IMR-90 (cell line): Measurements from ENCODE around the gene ENAH. TPM values are rescaled to one million over a fixed set of nuclear protein-coding genes. Genes with fewer than 3 reads are reported as not detected.
A peak's percentile ranks its signal among the peaks of the same experiment; 100 is the strongest.

ENCODE experiments used
- ATAC-seq: fragments of 200-7000 bp; cut with Tn5 transposase; 2 replicates; pipeline ENCODE4 v1.9.1; 2020; ENCODE audit warnings: low read depth, mild to moderate bottlenecking, moderate library complexity
- BruUV-seq: library from RNA; stranded (reverse); fragments of 400-500 nt; replicated peaks from 2 replicates; lab custom pipeline; 2021; lab: Mats Ljungman, UMichigan
- CTCF ChIA-PET: fragments of 300-600 bp; formaldehyde crosslinking; extraction: SDS; loops from one replicate; lab custom pipeline; 2021; ENCODE audit warnings: antibody characterized with exemption; lab: Yijun Ruan, JAX
- POLR2A ChIA-PET: fragments of 300-600 bp; sonication (Branson Sonifier 250); formaldehyde crosslinking; loops from one replicate; lab custom pipeline; 2022; ENCODE audit warnings: antibody characterized with exemption; ENCODE audit not compliant: unreplicated experiment; lab: Charles Lee
- DNase-seq: peaks from one replicate; pipeline ENCODE4 v3.0.0; 2013
- H2AFZ ChIP-seq: replicated peaks from 2 replicates; pipeline ENCODE3; 2013; ENCODE audit warnings: low read length, mild to moderate bottlenecking; ENCODE audit not compliant: poor library complexity
- H2AK5ac ChIP-seq: 2 replicates; pipeline ENCODE4 v1.6.1; 2013; ENCODE audit warnings: low read depth, low read length, inconsistent platforms
- H2AK9ac ChIP-seq: replicated peaks from 2 replicates; pipeline ENCODE3; 2013; ENCODE audit warnings: mild to moderate bottlenecking, low read depth, low read length, moderate library complexity; ENCODE audit not compliant: poor library complexity
- H2BK120ac ChIP-seq: 2 replicates; pipeline ENCODE4 v1.6.1; 2013; ENCODE audit warnings: low read depth, low read length, inconsistent platforms
- H2BK15ac ChIP-seq: 3 replicates; pipeline ENCODE4 v1.6.1; 2013; ENCODE audit warnings: low read depth, low read length, inconsistent platforms
- H2BK20ac ChIP-seq: 2 replicates; pipeline ENCODE4 v1.6.1; 2013; ENCODE audit warnings: low read depth, mild to moderate bottlenecking, inconsistent platforms, low read length, moderate library complexity
- H2BK5ac ChIP-seq: 2 replicates; pipeline ENCODE4 v1.6.1; 2013; ENCODE audit warnings: mild to moderate bottlenecking, low read depth, low read length, inconsistent platforms; ENCODE audit not compliant: poor library complexity, severe bottlenecking
- H3K14ac ChIP-seq: replicated peaks from 2 replicates; pipeline ENCODE4 v1.6.1; 2013; ENCODE audit warnings: low read depth, low read length, inconsistent platforms
- H3K18ac ChIP-seq: 2 replicates; pipeline ENCODE4 v1.6.1; 2013; ENCODE audit warnings: low read depth, low read length, control low read depth
- H3K23ac ChIP-seq: 2 replicates; pipeline ENCODE4 v1.6.1; 2013; ENCODE audit warnings: low read depth, low read length, inconsistent platforms
- H3K27ac ChIP-seq: 2 replicates; pipeline ENCODE4 v1.5.1; 2013; ENCODE audit warnings: mild to moderate bottlenecking, control low read depth, low read length; ENCODE audit not compliant: insufficient read depth
- H3K27me3 ChIP-seq: 2 replicates; pipeline ENCODE4 v1.6.1; 2013; ENCODE audit warnings: low read length; ENCODE audit not compliant: control insufficient read depth, insufficient read depth
- H3K36me3 ChIP-seq: 2 replicates; pipeline ENCODE4 v1.6.1; 2013; ENCODE audit warnings: low read length, mixed read lengths; ENCODE audit not compliant: control insufficient read depth, insufficient read depth
- H3K4ac ChIP-seq: 2 replicates; pipeline ENCODE4 v1.6.1; 2013; ENCODE audit warnings: low read depth, low read length, inconsistent platforms
- H3K4me1 ChIP-seq: 2 replicates; pipeline ENCODE4 v1.6.1; 2013; ENCODE audit warnings: low read length, mixed read lengths; ENCODE audit not compliant: control insufficient read depth, insufficient read depth
- H3K4me2 ChIP-seq: 2 replicates; pipeline ENCODE4 v1.6.1; 2013; ENCODE audit warnings: low read depth, mild to moderate bottlenecking, control low read depth, low read length, moderate library complexity
- H3K4me3 ChIP-seq: 2 replicates; pipeline ENCODE4 v1.5.1; 2013; ENCODE audit warnings: low read depth, mild to moderate bottlenecking, control low read depth, low read length, moderate library complexity; ENCODE audit not compliant: insufficient read depth
- H3K56ac ChIP-seq: 2 replicates; pipeline ENCODE4 v1.6.1; 2013; ENCODE audit warnings: low read length, inconsistent platforms; ENCODE audit not compliant: insufficient read depth; ENCODE audit errors: extremely low read depth
- H3K79me1 ChIP-seq, 2 experiments: 2 replicates each; pipeline ENCODE4 v1.6.1; 2013; ENCODE audit warnings: low read length in 2 of 2, inconsistent platforms in 1 of 2, low read depth in 1 of 2
- H3K9ac ChIP-seq: 2 replicates; pipeline ENCODE4 v1.6.1; 2013; ENCODE audit warnings: low read depth, low read length, control low read depth
- H3K9me1 ChIP-seq: 2 replicates; pipeline ENCODE4 v1.6.1; 2013; ENCODE audit warnings: low read length, inconsistent platforms; ENCODE audit not compliant: insufficient read depth
- H3K9me3 ChIP-seq: 2 replicates; pipeline ENCODE4 v1.6.1; 2013; ENCODE audit warnings: low read length; ENCODE audit not compliant: control insufficient read depth, insufficient read depth
- H4K20me1 ChIP-seq: 2 replicates; pipeline ENCODE4 v1.6.1; 2013; ENCODE audit warnings: low read length, inconsistent platforms; ENCODE audit not compliant: insufficient read depth
- H4K5ac ChIP-seq: 2 replicates; pipeline ENCODE4 v1.6.1; 2013; ENCODE audit warnings: mild to moderate bottlenecking, low read depth, low read length, control low read depth
- H4K8ac ChIP-seq, 2 experiments: 2 replicates each; pipeline ENCODE4 v1.6.1; 2013; ENCODE audit warnings: low read depth in 2 of 2, low read length in 2 of 2, control low read depth in 1 of 2, inconsistent platforms in 1 of 2
- H4K91ac ChIP-seq: 2 replicates; pipeline ENCODE4 v1.6.1; 2013; ENCODE audit warnings: low read depth, low read length, inconsistent platforms; ENCODE audit not compliant: insufficient read depth
- FOS ChIP-seq: fragments of 150-350 bp; IDR thresholded peaks from 2 replicates; pipeline ENCODE4 v1.6.1; 2016; ENCODE audit warnings: low read depth, low read length
- MAZ ChIP-seq: IDR thresholded peaks from 2 replicates; pipeline ENCODE4 v1.6.1; 2012; ENCODE audit warnings: low read depth, mild to moderate bottlenecking, low read length, improper control_type of control experiment, moderate library complexity, borderline replicate concordance
- RCOR1 ChIP-seq: IDR thresholded peaks from 2 replicates; pipeline ENCODE4 v1.6.1; 2012; ENCODE audit warnings: mild to moderate bottlenecking, low read length, improper control_type of control experiment; ENCODE audit not compliant: insufficient replicate concordance
- WGBS, 2 experiments: methylation state at CpG; one replicate each; pipeline versions ENCODE4 v1.1.5 to v1.1.7; 2013; ENCODE audit warnings: missing lambda C conversion rate in 2 of 2; ENCODE audit not compliant: insufficient read length in 1 of 2; ENCODE audit errors: extremely low coverage in 2 of 2; 5-methylcytosine and 5-hydroxymethylcytosine counted together
- dilution Hi-C: fragments of 300-500 bp; cut with HindIII; formaldehyde crosslinking; loops from one replicate; pipeline ENCODE4 v1.14.3; 2018; ENCODE audit warnings: low sequenced_read_pairs; ENCODE audit not compliant: unreplicated experiment
- in situ Hi-C: fragments of 300-500 bp; cut with MboI; formaldehyde crosslinking; loops from 3 replicates; pipeline ENCODE4 v1.14.3; 2019; ENCODE audit warnings: low sequenced_read_pairs, inconsistent platforms, mixed read lengths
- intact Hi-C: fragments of 100-400 bp; cut with micrococcal nuclease; formaldehyde crosslinking; loops from 2 replicates; pipeline ENCODE4 v1.10.0; 2022
- polyA plus RNA-seq, 3 experiments: library from polyadenylated mRNA; depleted of rRNA; stranded (reverse); fragments of >200 nt; gene quantifications; 2 replicates each; pipeline ENCODE4 v1.2.3, GENCODE V29; 2012; ENCODE audit warnings: low replicate concordance in 1 of 3
- total RNA-seq: library from RNA; depleted of rRNA; stranded (reverse); fragments of >200 nt; gene quantifications from 2 replicates; pipeline ENCODE4 v1.2.3, GENCODE V29; 2012
- TF ChIP-seq, protein P1 (sequence below): conservative IDR thresholded peaks from 2 replicates; pipeline ENCODE4 v1.5.1; 2012; ENCODE audit warnings: mild to moderate bottlenecking, low read depth, low read length, improper control_type of control experiment

ENAH gene
- total and polyA plus RNA-seq, 2 of the 4 experiments (the other 2 are of a cell fraction), result 61.3 to 86.9 TPM

DNA sequence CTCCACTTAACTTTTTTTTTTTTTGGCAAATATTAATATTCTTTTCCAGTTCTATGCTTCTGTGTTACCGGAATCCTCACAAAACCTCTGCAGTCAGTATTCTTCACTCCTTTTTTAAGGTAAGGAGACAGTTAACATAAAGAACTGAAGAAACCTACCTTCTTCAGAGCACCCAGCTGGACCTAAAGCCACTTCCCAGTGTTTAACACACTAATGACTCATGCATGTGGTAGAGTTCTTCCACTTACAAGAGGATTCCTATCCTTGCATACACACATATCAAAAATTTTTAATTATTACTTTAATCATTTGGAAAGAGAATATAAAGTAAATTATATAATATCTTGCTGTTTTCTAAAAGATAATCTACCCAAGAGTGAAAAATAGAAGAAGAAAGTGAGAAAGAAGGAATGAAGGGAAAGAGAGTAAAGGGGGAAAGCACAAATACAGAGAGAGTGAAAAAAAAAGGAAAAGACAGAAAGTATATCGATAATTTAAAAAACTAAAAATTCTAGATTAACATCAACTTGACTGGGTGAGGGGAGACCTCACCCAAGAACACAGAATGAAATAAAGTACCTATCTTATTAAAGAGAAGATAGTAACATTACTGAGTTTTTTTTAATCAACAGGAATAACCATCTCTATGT, 54.9 kb downstream of the ENAH start:
- H2AK5ac ChIP-seq, result no peak overlapping the region
- H3K4ac ChIP-seq, result no peak overlapping the region
- dilution Hi-C loops (no loop called here), in situ Hi-C loops (no loop called here), intact Hi-C loops (no loop called here)
- no peak overlapping the region for H3K27ac ChIP-seq
- H3K4me3 ChIP-seq, result no peak overlapping the region
- CTCF ChIA-PET, result interaction anchor here (0.6 to 1.2 kb wide), 4 partner anchors 53 to 618 kb away, joined by 3 to 11 read pairs (median 4); no protein-coding TSS in a partner anchor
- H3K18ac ChIP-seq, result no peak overlapping the region
- no peak overlapping the region for H4K5ac ChIP-seq
- no peak overlapping the region for H3K56ac ChIP-seq
- no peak overlapping the region for H2BK120ac ChIP-seq
- H2AFZ ChIP-seq, result no peak overlapping the region
- no peak overlapping the region for H3K9ac ChIP-seq
- no peaks in the 10 kb centered on the region for H3K27me3 ChIP-seq
- 0 out of 2 replicates have a peak, but pooled peaks cover 2% of the 10 kb centered on the region for H3K9me3 ChIP-seq
- no peak overlapping the region for H2BK15ac ChIP-seq
- H2AK9ac ChIP-seq, result no peak overlapping the region
- H3K79me1 ChIP-seq, result peaks cover 11 to 65% of the 10 kb centered on the region in 2 experiments
- no peak overlapping the region for H3K14ac ChIP-seq
- no peak overlapping the region for H3K23ac ChIP-seq
- ATAC-seq (peak; percentile 56), DNase-seq (peak; percentile 71)
- POLR2A ChIA-PET, result no interaction called here
- no peaks in the 10 kb centered on the region; the same call in 1 of the 2 replicates for H3K9me1 ChIP-seq
- H3K36me3 ChIP-seq, result peaks cover 6% of the 10 kb centered on the region
- peaks cover 63% of the 10 kb centered on the region for H4K20me1 ChIP-seq
- H4K91ac ChIP-seq, result no peak overlapping the region
- H3K4me1 ChIP-seq, result no peaks in the 10 kb centered on the region
- H2BK5ac ChIP-seq, result no peak overlapping the region
- no TSS peak for BruUV-seq
- no peak overlapping the region for H4K8ac ChIP-seq
- no CpG with 5 or more reads among the region's 2 CpGs for WGBS, 2 experiments
- H2BK20ac ChIP-seq, result no peak overlapping the region
- H3K4me2 ChIP-seq, result no peak overlapping the region
- TF ChIP-seq FOS, result no peak
- TF ChIP-seq, protein P1, sequence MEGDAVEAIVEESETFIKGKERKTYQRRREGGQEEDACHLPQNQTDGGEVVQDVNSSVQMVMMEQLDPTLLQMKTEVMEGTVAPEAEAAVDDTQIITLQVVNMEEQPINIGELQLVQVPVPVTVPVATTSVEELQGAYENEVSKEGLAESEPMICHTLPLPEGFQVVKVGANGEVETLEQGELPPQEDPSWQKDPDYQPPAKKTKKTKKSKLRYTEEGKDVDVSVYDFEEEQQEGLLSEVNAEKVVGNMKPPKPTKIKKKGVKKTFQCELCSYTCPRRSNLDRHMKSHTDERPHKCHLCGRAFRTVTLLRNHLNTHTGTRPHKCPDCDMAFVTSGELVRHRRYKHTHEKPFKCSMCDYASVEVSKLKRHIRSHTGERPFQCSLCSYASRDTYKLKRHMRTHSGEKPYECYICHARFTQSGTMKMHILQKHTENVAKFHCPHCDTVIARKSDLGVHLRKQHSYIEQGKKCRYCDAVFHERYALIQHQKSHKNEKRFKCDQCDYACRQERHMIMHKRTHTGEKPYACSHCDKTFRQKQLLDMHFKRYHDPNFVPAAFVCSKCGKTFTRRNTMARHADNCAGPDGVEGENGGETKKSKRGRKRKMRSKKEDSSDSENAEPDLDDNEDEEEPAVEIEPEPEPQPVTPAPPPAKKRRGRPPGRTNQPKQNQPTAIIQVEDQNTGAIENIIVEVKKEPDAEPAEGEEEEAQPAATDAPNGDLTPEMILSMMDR, result no peak
- TF ChIP-seq MAZ, result no peak
- TF ChIP-seq RCOR1, result no peak
